K562 (cell line): ENCODE measurements around the gene GPR55. TPM values are rescaled to one million over a fixed set of nuclear protein-coding genes. Genes with fewer than 3 reads are reported as not detected.

Experiments
- ATAC-seq: fragments of 200-7000 bp; cut with Tn5 transposase; 3 replicates; pipeline ENCODE4 v1.9.1; 2020; ENCODE audit warnings: moderate library complexity
- BruUV-seq: library from RNA; stranded (reverse); fragments of 400-500 nt; replicated peaks from 2 replicates; lab custom pipeline; 2021; lab: Mats Ljungman, UMichigan
- CTCF ChIA-PET: fragments of 300-600 bp; formaldehyde crosslinking; extraction: SDS; loops from one replicate; lab custom pipeline; 2021; ENCODE audit warnings: low intra/inter-chr PET ratio; lab: Yijun Ruan, JAX
- POLR2A ChIA-PET: fragments of 300-600, 350-650 bp; sonication (Branson Sonifier 250); formaldehyde crosslinking; extraction: SDS; loops from one replicate; lab custom pipeline; 2021; ENCODE audit warnings: antibody characterized with exemption, inconsistent platforms; lab: Yijun Ruan, JAX
- DNase-seq, 4 experiments: peaks; one replicate each; pipeline versions ENCODE4 v3.0.0 to v3.0.0-alpha.2; 2011 to 2018; ENCODE audit warnings: low spot score in 3 of 4, mixed read lengths in 3 of 4; ENCODE audit errors: extremely low read depth in 1 of 4
- FAIRE-seq: peaks from 2 replicates; lab custom pipeline; 2011; peaks lifted over from hg19 to GRCh38; lab: Jason Lieb, UNC
- H2AFZ ChIP-seq: 2 replicates; pipeline ENCODE4 v1.6.0; 2011; ENCODE audit warnings: low read depth, low read length, control low read depth, inconsistent platforms
- H3K27ac ChIP-seq: fragments of 200-600 bp; 3 replicates; pipeline ENCODE4 v1.8.0; 2011; ENCODE audit warnings: low read depth, mild to moderate bottlenecking, control low read depth, inconsistent platforms, low read length, moderate library complexity, mixed read lengths; ENCODE audit errors: extremely low read depth
- H3K27me3 ChIP-seq, 2 experiments: fragments of 300-600 bp in 1 of 2; 2 replicates in 1 of 2; 3 replicates in 1 of 2; pipeline versions ENCODE4 v1.6.0 to v1.8.0; 2011; ENCODE audit warnings: inconsistent platforms in 2 of 2, low read length in 2 of 2, mild to moderate bottlenecking in 1 of 2, mixed read lengths in 1 of 2, moderate library complexity in 1 of 2; ENCODE audit not compliant: control insufficient read depth in 2 of 2, insufficient read depth in 2 of 2
- H3K36me3 ChIP-seq: fragments of 300-600 bp; 3 replicates; pipeline ENCODE4 v1.8.0; 2011; ENCODE audit warnings: mild to moderate bottlenecking, low read length, inconsistent platforms; ENCODE audit not compliant: control insufficient read depth, insufficient read depth
- H3K4me1 ChIP-seq, 2 experiments: fragments of 200-600 bp in 1 of 2; replicated peaks in 1 of 2; 2 replicates in 1 of 2; 3 replicates in 1 of 2; pipeline versions ENCODE4 v1.5.1 to v1.8.0; 2011; ENCODE audit warnings: inconsistent platforms in 2 of 2, low read length in 2 of 2, mild to moderate bottlenecking in 1 of 2, mixed read lengths in 1 of 2, moderate library complexity in 1 of 2; ENCODE audit not compliant: control insufficient read depth in 2 of 2, insufficient read depth in 2 of 2
- H3K4me2 ChIP-seq: 2 replicates; pipeline ENCODE4 v1.6.1; 2011; ENCODE audit warnings: low read length, control low read depth, inconsistent platforms, mixed read lengths; ENCODE audit not compliant: insufficient read depth
- H3K4me3 ChIP-seq: fragments of 200-600 bp; sonication (generic), shearing (Covaris generic); 2 replicates; pipeline ENCODE4 v1.5.1; 2016; ENCODE audit warnings: control low read depth, inconsistent platforms
- H3K79me2 ChIP-seq: fragments of 200-600 bp; 3 replicates; pipeline ENCODE4 v1.8.0; 2011; ENCODE audit warnings: low read length, inconsistent platforms; ENCODE audit not compliant: control insufficient read depth, insufficient read depth
- H3K9ac ChIP-seq, 2 experiments: 2 replicates each; pipeline versions ENCODE4 v1.6.0 to v1.6.1; 2011; ENCODE audit warnings: low read depth in 2 of 2, low read length in 2 of 2, control low read depth in 1 of 2, inconsistent platforms in 1 of 2, mild to moderate bottlenecking in 1 of 2, mixed read lengths in 1 of 2; ENCODE audit not compliant: insufficient read depth in 1 of 2
- H3K9me1 ChIP-seq: one replicate; pipeline ENCODE4 v1.6.0; 2011; ENCODE audit warnings: inconsistent platforms, mild to moderate bottlenecking, low read length, moderate library complexity; ENCODE audit not compliant: control insufficient read depth, insufficient read depth
- H3K9me3 ChIP-seq: replicated peaks from 2 replicates; pipeline ENCODE4 v1.5.1; 2011; ENCODE audit warnings: low read depth, low read length, inconsistent platforms; ENCODE audit not compliant: control insufficient read depth, insufficient read depth
- H4K20me1 ChIP-seq: replicated peaks from 2 replicates; pipeline ENCODE4 v1.6.1; 2011; ENCODE audit warnings: low read length, inconsistent platforms, mixed read lengths; ENCODE audit not compliant: control insufficient read depth, insufficient read depth
- HDAC6 ChIP-seq: IDR thresholded peaks from 2 replicates; pipeline ENCODE4 v1.6.1; 2012; ENCODE audit warnings: low read depth, mild to moderate bottlenecking, control low read depth, inconsistent platforms, low read length, moderate library complexity
- KAT2B ChIP-seq: IDR thresholded peaks from one replicate; pipeline ENCODE4 v1.6.1; 2012; ENCODE audit warnings: low read depth, mild to moderate bottlenecking, control low read depth, inconsistent platforms, low read length, moderate library complexity
- MEF2D ChIP-seq: conservative IDR thresholded peaks from 2 replicates; pipeline ENCODE4 v1.6.1; 2016; ENCODE audit warnings: low read depth, missing genetic modification characterization, missing compliant biosample characterization
- NBN ChIP-seq: fragments of 450-650 bp; IDR thresholded peaks from 2 replicates; pipeline ENCODE4 v1.6.1; 2016; ENCODE audit warnings: low read depth, mild to moderate bottlenecking
- PTTG1 ChIP-seq: fragments of 450-650 bp; IDR thresholded peaks from 2 replicates; pipeline ENCODE4 v1.6.1; 2016; ENCODE audit warnings: low read depth, mild to moderate bottlenecking, missing genetic modification characterization, missing compliant biosample characterization
- ZNF212 ChIP-seq: fragments of 450-650 bp; formaldehyde crosslinking; IDR thresholded peaks from 2 replicates; pipeline ENCODE4 v1.4.0; 2020; ENCODE audit warnings: mild to moderate bottlenecking
- ZNF668 ChIP-seq: fragments of 250-450 bp; sonication (Bioruptor Pico); IDR thresholded peaks from 2 replicates; pipeline ENCODE4 v1.8.0; 2022; ENCODE audit warnings: mild to moderate bottlenecking, inconsistent platforms
- ZNF77 ChIP-seq: fragments of 250-450 bp; sonication (Bioruptor Pico); IDR thresholded peaks from 2 replicates; pipeline ENCODE4 v1.5.0; 2020
- WGBS: fragments of 100-300 bp; shearing (Covaris generic); methylation state at CpG from one replicate; pipeline ENCODE4 v1.1.6; 2016; ENCODE audit warnings: low coverage, mixed read lengths; ENCODE audit not compliant: insufficient coverage; ENCODE audit errors: missing lambda C conversion rate; 5-methylcytosine and 5-hydroxymethylcytosine counted together
- in situ Hi-C: fragments of 300-500 bp; cut with MboI; formaldehyde crosslinking; loops from 4 replicates; pipeline ENCODE4 v1.15.0; 2018; ENCODE audit warnings: inconsistent platforms, mixed read lengths
- intact Hi-C: fragments of 100-400 bp; cut with micrococcal nuclease; formaldehyde crosslinking; loops from 2 replicates; pipeline ENCODE4 v1.14.2; 2022
- polyA plus RNA-seq, 8 experiments: library from polyadenylated mRNA; depleted of rRNA in 4 of 8; stranded (reverse) in 5 of 8; unstranded in 3 of 8; fragments of >200 nt; fragmentation: Nextera tagmentation in 2 of 8; fragmentation: Illumina TruSeq in 1 of 8; extraction: Ambion mirVana in 2 of 8; extraction: Trizol in 1 of 8; gene quantifications; 2 replicates each; pipeline versions ENCODE4 v1.2.1 to v1.2.3, GENCODE V29; 2011 to 2014; ENCODE audit warnings: inconsistent platforms in 1 of 8, missing spikeins in 1 of 8
- total RNA-seq, 7 experiments: library from RNA; depleted of rRNA in 6 of 7; stranded (reverse); fragments of >200 nt in 6 of 7; fragmentation: Illumina TruSeq in 2 of 7; extraction: Trizol in 2 of 7; gene quantifications; 2 replicates each; pipeline versions ENCODE4 v1.2.1 to v1.2.3, GENCODE V29; 2011 to 2021; ENCODE audit warnings: low replicate concordance in 1 of 7
- TF ChIP-seq, protein P1 (sequence below): fragments of 450-650 bp; formaldehyde crosslinking; IDR thresholded peaks from 2 replicates; pipeline ENCODE4 v1.4.0; 2020; ENCODE audit warnings: mild to moderate bottlenecking, mixed read lengths

The GPR55 gene
- total and polyA plus RNA-seq, 9 of the 15 experiments (the other 6 are each of a cell fraction or from before 2014, with no cell fraction given): 0.11 to 0.49 (median 0.27) TPM

DNA sequence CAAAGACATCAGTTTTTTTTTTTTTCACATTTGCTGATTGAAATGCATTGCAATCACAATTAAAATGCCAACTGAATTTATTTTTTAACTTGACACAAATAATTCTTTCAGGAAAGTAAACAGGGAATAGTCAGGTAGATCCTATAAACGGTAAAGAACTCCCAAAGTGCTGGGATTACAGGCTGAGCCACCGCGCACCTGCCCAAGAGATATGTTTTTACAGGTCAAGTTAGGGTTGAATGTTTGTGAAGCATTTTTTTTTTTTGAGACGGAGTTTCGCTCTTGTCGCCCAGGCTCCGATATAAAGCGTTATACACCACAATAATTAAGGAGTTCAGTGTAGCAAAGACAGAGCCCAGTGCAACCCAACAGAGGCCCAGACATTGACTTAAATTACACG is 45.2 kb downstream of the GPR55 start:
- TF ChIP-seq ZNF212 (CRISPR knock-in tag) (no peak), HDAC6 (no peak), NBN (no peak), PTTG1 (tag) (no peak), ZNF668 (no peak), KAT2B (no peak), MEF2D (no peak), ZNF77 (CRISPR knock-in tag) (no peak)
- TF ChIP-seq, protein P1, sequence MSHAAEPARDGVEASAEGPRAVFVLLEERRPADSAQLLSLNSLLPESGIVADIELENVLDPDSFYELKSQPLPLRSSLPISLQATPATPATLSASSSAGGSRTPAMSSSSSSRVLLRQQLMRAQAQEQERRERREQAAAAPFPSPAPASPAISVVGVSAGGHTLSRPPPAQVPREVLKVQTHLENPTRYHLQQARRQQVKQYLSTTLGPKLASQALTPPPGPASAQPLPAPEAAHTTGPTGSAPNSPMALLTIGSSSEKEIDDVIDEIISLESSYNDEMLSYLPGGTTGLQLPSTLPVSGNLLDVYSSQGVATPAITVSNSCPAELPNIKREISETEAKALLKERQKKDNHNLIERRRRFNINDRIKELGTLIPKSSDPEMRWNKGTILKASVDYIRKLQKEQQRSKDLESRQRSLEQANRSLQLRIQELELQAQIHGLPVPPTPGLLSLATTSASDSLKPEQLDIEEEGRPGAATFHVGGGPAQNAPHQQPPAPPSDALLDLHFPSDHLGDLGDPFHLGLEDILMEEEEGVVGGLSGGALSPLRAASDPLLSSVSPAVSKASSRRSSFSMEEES: no peak
- no peak for DNase-seq

More for the DNA sequence above, 45.2 kb downstream of the GPR55 start:
- H3K36me3 ChIP-seq: no peaks in the 10 kb centered on the region
- H3K9me3 ChIP-seq: no peaks in the 10 kb centered on the region
- no peaks in the 10 kb centered on the region for H3K27me3 ChIP-seq
- no peaks in the 10 kb centered on the region for H3K9me1 ChIP-seq
- ChIA-PET CTCF (interaction anchor here (0.7 kb wide), 1 partner anchor 45 kb away, joined by 4 read pairs; no protein-coding TSS in a partner anchor), POLR2A (interaction anchor here (0.6 kb wide), 1 partner anchor 9 kb away, joined by 5 read pairs; no protein-coding TSS in a partner anchor)
- no peak for ATAC-seq
- H3K9ac ChIP-seq: no peak overlapping the region
- no peak overlapping the region for H2AFZ ChIP-seq
- BruUV-seq: no TSS peak
- no peak for FAIRE-seq
- H3K4me1 ChIP-seq: peaks cover 2 to 10% of the 10 kb centered on the region in 2 experiments; a peak in 4 of 5 replicates
- no peak overlapping the region for H3K4me2 ChIP-seq
- intact Hi-C loops: no loop called here
- in situ Hi-C loops: no loop called here
- no peak overlapping the region for H3K27ac ChIP-seq
- H3K4me3 ChIP-seq: no peak overlapping the region
- no peaks in the 10 kb centered on the region for H4K20me1 ChIP-seq
- 71% methylated on average over 9 of the region's 9 CpGs for WGBS
- H3K79me2 ChIP-seq: no peaks in the 10 kb centered on the region
